Liver (tissue), 3 donors: ENCODE data around the gene YOD1.

Source experiments
- CTCF ChIP-seq: fragments of 150-350 bp; IDR thresholded peaks from 2 replicates; pipeline ENCODE4 v1.5.1; 2017; ENCODE audit warnings: improper control_type of control experiment, low read depth, low read length; ENCODE audit not compliant: missing input control
- GABPA ChIP-seq, 2 donors: IDR thresholded peaks in 1 of 2; conservative IDR thresholded peaks in 1 of 2; 2 replicates each; pipeline ENCODE4 v1.6.1; 2016; ENCODE audit warnings: antibody characterized with exemption in 2 of 2, mild to moderate bottlenecking in 1 of 2, moderate library complexity in 1 of 2
- JUND ChIP-seq, 2 donors: IDR thresholded peaks; 2 replicates each; pipeline ENCODE4 v1.6.1; 2016; ENCODE audit warnings: antibody characterized with exemption in 2 of 2
- MAX ChIP-seq: IDR thresholded peaks from 2 replicates; pipeline ENCODE4 v1.6.1; 2016; ENCODE audit warnings: antibody characterized with exemption
- NR2F2 ChIP-seq: IDR thresholded peaks from 2 replicates; pipeline ENCODE4 v1.6.1; 2016; ENCODE audit warnings: antibody characterized with exemption
- RAD21 ChIP-seq, 2 donors: IDR thresholded peaks; 2 replicates each; pipeline ENCODE4 v1.6.1; 2016; ENCODE audit warnings: antibody characterized with exemption in 2 of 2, mild to moderate bottlenecking in 2 of 2
- RXRA ChIP-seq, 2 donors: IDR thresholded peaks; 2 replicates each; pipeline ENCODE4 v1.6.1; 2017 to 2018; ENCODE audit warnings: antibody characterized with exemption in 2 of 2, mild to moderate bottlenecking in 1 of 2
- TAF1 ChIP-seq: conservative IDR thresholded peaks from 2 replicates; pipeline ENCODE4 v1.6.1; 2016; ENCODE audit warnings: antibody characterized with exemption, mild to moderate bottlenecking
- YY1 ChIP-seq: IDR thresholded peaks from 2 replicates; pipeline ENCODE4 v1.6.1; 2016; ENCODE audit warnings: antibody characterized with exemption, mild to moderate bottlenecking
- ZBTB33 ChIP-seq: IDR thresholded peaks from 2 replicates; pipeline ENCODE4 v1.6.1; 2016; ENCODE audit warnings: antibody characterized with exemption
- TF ChIP-seq, protein P1 (sequence below): IDR thresholded peaks from 2 replicates; pipeline ENCODE4 v1.6.1; 2016; ENCODE audit warnings: antibody characterized with exemption, mild to moderate bottlenecking
- donor health status: healthy.
- donor health status: healthy.

GRCh38 chr1:207006914-207007313 lies 44.1 kb downstream of the YOD1 start:
- TF ChIP-seq CTCF (no peak), TAF1 (no peak), RXRA (IDR thresholded peaks at IDR 0.05) (no peak), YY1 (no peak), NR2F2 (no peak), RAD21 (IDR thresholded peaks at IDR 0.05) (no peak), MAX (no peak), JUND (IDR thresholded peaks at IDR 0.05) (no peak), GABPA (IDR thresholded peaks at IDR 0.05 in 1 of 2, conservative IDR thresholded peaks at IDR 0.05 in 1 of 2) (no peak), ZBTB33 (no peak)
- TF ChIP-seq, protein P1, sequence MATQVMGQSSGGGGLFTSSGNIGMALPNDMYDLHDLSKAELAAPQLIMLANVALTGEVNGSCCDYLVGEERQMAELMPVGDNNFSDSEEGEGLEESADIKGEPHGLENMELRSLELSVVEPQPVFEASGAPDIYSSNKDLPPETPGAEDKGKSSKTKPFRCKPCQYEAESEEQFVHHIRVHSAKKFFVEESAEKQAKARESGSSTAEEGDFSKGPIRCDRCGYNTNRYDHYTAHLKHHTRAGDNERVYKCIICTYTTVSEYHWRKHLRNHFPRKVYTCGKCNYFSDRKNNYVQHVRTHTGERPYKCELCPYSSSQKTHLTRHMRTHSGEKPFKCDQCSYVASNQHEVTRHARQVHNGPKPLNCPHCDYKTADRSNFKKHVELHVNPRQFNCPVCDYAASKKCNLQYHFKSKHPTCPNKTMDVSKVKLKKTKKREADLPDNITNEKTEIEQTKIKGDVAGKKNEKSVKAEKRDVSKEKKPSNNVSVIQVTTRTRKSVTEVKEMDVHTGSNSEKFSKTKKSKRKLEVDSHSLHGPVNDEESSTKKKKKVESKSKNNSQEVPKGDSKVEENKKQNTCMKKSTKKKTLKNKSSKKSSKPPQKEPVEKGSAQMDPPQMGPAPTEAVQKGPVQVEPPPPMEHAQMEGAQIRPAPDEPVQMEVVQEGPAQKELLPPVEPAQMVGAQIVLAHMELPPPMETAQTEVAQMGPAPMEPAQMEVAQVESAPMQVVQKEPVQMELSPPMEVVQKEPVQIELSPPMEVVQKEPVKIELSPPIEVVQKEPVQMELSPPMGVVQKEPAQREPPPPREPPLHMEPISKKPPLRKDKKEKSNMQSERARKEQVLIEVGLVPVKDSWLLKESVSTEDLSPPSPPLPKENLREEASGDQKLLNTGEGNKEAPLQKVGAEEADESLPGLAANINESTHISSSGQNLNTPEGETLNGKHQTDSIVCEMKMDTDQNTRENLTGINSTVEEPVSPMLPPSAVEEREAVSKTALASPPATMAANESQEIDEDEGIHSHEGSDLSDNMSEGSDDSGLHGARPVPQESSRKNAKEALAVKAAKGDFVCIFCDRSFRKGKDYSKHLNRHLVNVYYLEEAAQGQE: no peak
